Ureter (tissue), 1 donor: ENCODE results near the gene FLNA. TPM values are rescaled to one million over a fixed set of nuclear protein-coding genes. Genes with fewer than 3 reads are reported as not detected.
"Not testable (repeated sequence)": the region's sequence is repeated elsewhere in the genome, so short reads cannot be mapped to it uniquely, and the experiment has no call there.

Source experiments
- DNase-seq: peaks from one replicate; pipeline ENCODE4 v3.0.0-alpha.2; 2020; ENCODE audit warnings: low spot score
- total RNA-seq: library from RNA; stranded (reverse); gene quantifications from one replicate; pipeline ENCODE4 v1.2.4, GENCODE V29; 2023
- donor health status: DM: yes; HTN: yes; CAD: no.

Gene FLNA
- total RNA-seq, 1 donor from 2014 or later: 2,361 TPM

GRCh38 chrX:154308108-154308946 lies 66.1 kb downstream of the FLNA start:
- peak; percentile 74 for DNase-seq

- DNase-seq: no peak
These were observed 67.2 kb downstream of the FLNA start for GRCh38 chrX:154307202-154307601.

- no peak for DNase-seq
These were observed 68.8 kb downstream of the FLNA start for GRCh38 chrX:154305541-154306205.

GRCh38 chrX:154304846-154305245 lies 69.6 kb downstream of the FLNA start:
- no peak for DNase-seq

DNA sequence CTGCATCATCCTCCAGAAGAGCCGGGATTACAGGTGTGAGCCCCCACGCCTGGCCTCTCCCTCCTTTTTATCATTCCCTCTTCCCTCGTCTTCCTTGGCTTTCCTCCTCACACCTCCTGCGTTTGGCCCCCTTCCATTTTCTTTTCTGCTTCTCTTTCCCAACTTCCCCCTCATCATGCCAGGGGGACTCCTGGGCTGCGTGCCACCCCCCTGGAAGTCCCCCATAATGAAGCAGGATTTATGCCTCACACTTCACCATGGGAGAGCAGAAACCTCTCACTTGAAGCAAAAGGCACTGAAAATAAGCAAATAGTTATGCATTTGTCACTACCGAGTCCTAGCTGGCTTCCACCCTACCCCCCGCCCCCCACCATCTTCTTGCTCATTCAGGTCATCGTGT lies 71.0 kb downstream of the FLNA start:
- no peak for DNase-seq

DNA sequence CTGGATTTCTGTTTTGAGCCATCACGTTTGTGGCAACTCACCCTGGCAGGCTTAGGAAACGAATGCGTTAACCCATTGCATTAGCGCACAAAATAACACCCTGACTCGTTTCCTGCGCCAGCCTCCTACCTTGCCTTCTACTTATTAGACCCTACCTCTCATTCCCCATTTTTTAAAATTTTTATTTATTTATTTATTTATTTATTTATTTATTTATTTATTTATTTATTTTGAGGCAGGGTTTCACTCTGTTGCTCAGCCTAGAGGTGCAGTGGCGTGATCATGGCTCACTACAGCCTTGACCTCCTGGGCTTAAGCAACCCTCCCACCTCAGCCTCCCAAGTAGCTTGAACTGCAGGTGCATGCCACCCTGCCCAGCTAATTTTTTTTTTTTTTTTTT lies 71.4 kb downstream of the FLNA start:
- not testable (repeated sequence) for DNase-seq

GRCh38 chrX:154300816-154301215 lies 73.6 kb downstream of the FLNA start:
- no peak for DNase-seq

Other genes starting within 250 kb of the FLNA start
- not detected for gene OPN1LW, start 230.4 kb downstream of the FLNA start, total RNA-seq
- not detected for gene OPN1MW, start 192.0 kb downstream of the FLNA start, total RNA-seq
- not detected for gene OPN1MW2, start 154.9 kb downstream of the FLNA start, total RNA-seq
- not detected for gene OPN1MW3, start 117.1 kb downstream of the FLNA start, total RNA-seq
- gene TEX28, start 79.5 kb downstream of the FLNA start, total RNA-seq: not detected
- gene TKTL1, start 78.8 kb downstream of the FLNA start, total RNA-seq: not detected
- 80.4 TPM for gene EMD, start 4.7 kb upstream of the FLNA start, total RNA-seq
- 3,238 TPM for gene RPL10, start 23.7 kb upstream of the FLNA start, total RNA-seq
- 27.0 TPM for gene DNASE1L1, start 34.6 kb upstream of the FLNA start, total RNA-seq
- gene TAFAZZIN, start 36.9 kb upstream of the FLNA start, total RNA-seq: 49.5 TPM
- gene ATP6AP1, start 54.0 kb upstream of the FLNA start, total RNA-seq: 120 TPM
- 126 TPM for gene GDI1, start 62.5 kb upstream of the FLNA start, total RNA-seq
- 48.6 TPM for gene FAM50A, start 69.5 kb upstream of the FLNA start, total RNA-seq
- 54.0 TPM for gene PLXNA3, start 83.6 kb upstream of the FLNA start, total RNA-seq
- 17.5 TPM for gene LAGE3, start 104.6 kb upstream of the FLNA start, total RNA-seq
- gene UBL4A, start 112.0 kb upstream of the FLNA start, total RNA-seq: 20.4 TPM
- 23.4 TPM for gene SLC10A3, start 116.0 kb upstream of the FLNA start, total RNA-seq
- 46.3 TPM for gene FAM3A, start 141.6 kb upstream of the FLNA start, total RNA-seq
- gene G6PD, start 172.2 kb upstream of the FLNA start, total RNA-seq: 52.3 TPM
- 28.5 TPM for gene IKBKG, start 173.0 kb upstream of the FLNA start, total RNA-seq
- gene CTAG1A, start 210.5 kb upstream of the FLNA start, total RNA-seq: not detected
- gene CTAG1B, start 244.6 kb upstream of the FLNA start, total RNA-seq: not detected